ENCODE data around the gene TTLL3. TPM values are rescaled to one million over a fixed set of nuclear protein-coding genes. Genes with fewer than 3 reads are reported as not detected.
"Not testable (repeated sequence)": the region's sequence is repeated elsewhere in the genome, so short reads cannot be mapped to it uniquely, and the experiment has no call there.

TTLL3 gene
- total RNA-seq, 1 donor = 21.6 TPM

- no peak for DNase-seq (ENCODE audit: low read depth)
- TF ChIP-seq CTCF (IDR thresholded peaks at IDR 0.05; ENCODE audit: insufficient read depth, low read depth, low read length) = no peak
- H3K4me3 ChIP-seq (ENCODE audit: low read depth, low read length) = no peak overlapping the region
These were observed 41.8 kb upstream of the TTLL3 start for GRCh38 chr3:9768141-9768775.

DNA sequence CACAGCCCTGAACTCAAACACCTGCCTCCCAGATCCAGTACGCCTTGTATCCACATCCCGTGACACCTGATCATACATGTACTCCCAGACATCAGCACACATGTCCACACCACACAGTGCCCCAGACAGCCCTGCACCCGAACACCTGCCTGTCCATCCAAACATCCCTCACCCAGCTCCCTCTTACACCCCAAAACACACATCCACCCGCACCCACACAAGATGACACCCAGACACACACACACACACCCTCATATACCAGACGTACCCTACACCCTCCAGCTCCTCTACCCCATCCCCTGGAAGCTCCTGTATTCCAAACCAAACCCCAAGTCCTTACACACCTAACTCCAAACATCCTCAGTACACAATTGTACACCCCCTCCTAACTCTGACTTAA, 41.0 kb upstream of the TTLL3 start:
- TF ChIP-seq CTCF (IDR thresholded peaks at IDR 0.05; ENCODE audit: insufficient read depth, low read depth, low read length) = no peak
- DNase-seq (ENCODE audit: low read depth) = no peak
- H3K4me3 ChIP-seq (ENCODE audit: low read depth, low read length) = peak overlapping the region; percentile 64

GRCh38 chr3:9769426-9770275, 40.4 kb upstream of the TTLL3 start, which contains the start of gene CAMK1:
TSS of gene CAMK1 (minus strand) at chr3:9769947. CDS start at chr3:9767749, 2,198 bp downstream.
- no peak for TF ChIP-seq CTCF (IDR thresholded peaks at IDR 0.05; ENCODE audit: insufficient read depth, low read depth, low read length)
- DNase-seq (ENCODE audit: low read depth) = peak; percentile 69
- H3K4me3 ChIP-seq (ENCODE audit: low read depth, low read length) = peak within 1 kb of the TSS; percentile 64

GRCh38 chr3:9770276-9770812, 39.7 kb upstream of the TTLL3 start:
- peak; percentile 48 for DNase-seq (ENCODE audit: low read depth)
- TF ChIP-seq CTCF (IDR thresholded peaks at IDR 0.05; ENCODE audit: insufficient read depth, low read depth, low read length) = no peak
- H3K4me3 ChIP-seq (ENCODE audit: low read depth, low read length) = peak overlapping the region; percentile 64

DNA sequence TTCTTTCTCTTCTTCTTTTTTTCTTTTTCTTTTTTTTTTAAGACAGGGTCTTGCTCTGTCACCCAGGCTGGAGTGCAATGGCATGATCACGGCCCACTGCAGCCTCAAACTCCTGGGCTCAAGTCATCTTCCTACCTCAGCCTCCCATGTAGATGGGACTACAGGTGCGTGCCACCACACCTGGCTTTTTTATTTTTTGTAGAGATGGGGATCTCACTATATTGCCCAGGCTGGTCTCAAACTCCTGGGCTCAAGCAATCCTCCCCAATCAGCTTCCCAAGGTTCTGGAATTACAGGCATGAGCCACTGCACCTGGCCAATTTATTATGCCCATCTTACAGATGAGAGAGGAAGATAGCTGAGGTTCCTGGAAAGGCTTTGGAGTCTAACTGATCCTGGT, 39.1 kb upstream of the TTLL3 start:
- DNase-seq (ENCODE audit: low read depth); H3K4me3 ChIP-seq (ENCODE audit: low read depth, low read length): not testable (repeated sequence)

GRCh38 chr3:9776896-9777693, 33.0 kb upstream of the TTLL3 start:
- no peak for TF ChIP-seq CTCF (IDR thresholded peaks at IDR 0.05; ENCODE audit: insufficient read depth, low read depth, low read length)
- no peak for DNase-seq (ENCODE audit: low read depth)

DNA sequence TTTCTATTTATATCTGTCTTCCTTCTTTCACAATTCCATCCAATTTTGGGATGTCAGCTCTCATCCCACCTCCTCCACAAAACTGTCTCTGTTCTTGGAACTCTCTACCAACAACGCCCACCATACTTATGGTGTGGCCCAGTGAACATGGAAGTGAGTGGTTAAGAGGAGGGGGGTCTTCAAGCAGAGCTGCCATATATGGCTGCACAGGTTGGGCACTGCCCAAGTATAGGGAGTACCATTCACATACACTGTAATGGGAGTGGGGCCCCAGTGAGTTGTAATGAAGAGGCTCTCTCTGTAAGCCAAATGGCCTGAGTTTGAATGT, 32.4 kb upstream of the TTLL3 start:
- TF ChIP-seq CTCF (IDR thresholded peaks at IDR 0.05; ENCODE audit: insufficient read depth, low read depth, low read length) = no peak
- no peak overlapping the region for H3K4me3 ChIP-seq (ENCODE audit: low read depth, low read length)
- no peak for DNase-seq (ENCODE audit: low read depth)

More at GRCh38 chr3:9776896-9777693, 33.0 kb upstream of the TTLL3 start:
- H3K4me3 ChIP-seq (ENCODE audit: low read depth, low read length) = no peak overlapping the region

Measured in fibroblast of villous mesenchyme (primary cell).